Measurements from ENCODE around the gene FGG.

FGG gene

GRCh38 chr4:154583230-154583629 is 29.2 kb downstream of the FGG start:
- DNase-seq (ENCODE audit: extremely low read depth, insufficient read length) = no peak
- H3K27me3 ChIP-seq (replicated peaks; ENCODE audit: control insufficient read depth, insufficient read depth, low read length) = no peaks in the 10 kb centered on the region
- H3K4me3 ChIP-seq (replicated peaks; ENCODE audit: low read depth, low read length) = no peak overlapping the region
- no peaks in the 10 kb centered on the region for H3K36me3 ChIP-seq (ENCODE audit: control insufficient read depth, insufficient read depth, low read length)
- TF ChIP-seq, protein P1, sequence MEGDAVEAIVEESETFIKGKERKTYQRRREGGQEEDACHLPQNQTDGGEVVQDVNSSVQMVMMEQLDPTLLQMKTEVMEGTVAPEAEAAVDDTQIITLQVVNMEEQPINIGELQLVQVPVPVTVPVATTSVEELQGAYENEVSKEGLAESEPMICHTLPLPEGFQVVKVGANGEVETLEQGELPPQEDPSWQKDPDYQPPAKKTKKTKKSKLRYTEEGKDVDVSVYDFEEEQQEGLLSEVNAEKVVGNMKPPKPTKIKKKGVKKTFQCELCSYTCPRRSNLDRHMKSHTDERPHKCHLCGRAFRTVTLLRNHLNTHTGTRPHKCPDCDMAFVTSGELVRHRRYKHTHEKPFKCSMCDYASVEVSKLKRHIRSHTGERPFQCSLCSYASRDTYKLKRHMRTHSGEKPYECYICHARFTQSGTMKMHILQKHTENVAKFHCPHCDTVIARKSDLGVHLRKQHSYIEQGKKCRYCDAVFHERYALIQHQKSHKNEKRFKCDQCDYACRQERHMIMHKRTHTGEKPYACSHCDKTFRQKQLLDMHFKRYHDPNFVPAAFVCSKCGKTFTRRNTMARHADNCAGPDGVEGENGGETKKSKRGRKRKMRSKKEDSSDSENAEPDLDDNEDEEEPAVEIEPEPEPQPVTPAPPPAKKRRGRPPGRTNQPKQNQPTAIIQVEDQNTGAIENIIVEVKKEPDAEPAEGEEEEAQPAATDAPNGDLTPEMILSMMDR (IDR thresholded peaks at IDR 0.05; ENCODE audit: insufficient read depth, low read length, poor library complexity, severe bottlenecking) = no peak

- no peaks in the 10 kb centered on the region for H3K36me3 ChIP-seq (ENCODE audit: control insufficient read depth, insufficient read depth, low read length)
- H3K4me3 ChIP-seq (replicated peaks; ENCODE audit: low read depth, low read length) = no peak overlapping the region
- TF ChIP-seq, protein P1 (IDR thresholded peaks at IDR 0.05; ENCODE audit: insufficient read depth, low read length, poor library complexity, severe bottlenecking) = no peak
- DNase-seq (ENCODE audit: extremely low read depth, insufficient read length) = no peak
- no peaks in the 10 kb centered on the region for H3K27me3 ChIP-seq (replicated peaks; ENCODE audit: control insufficient read depth, insufficient read depth, low read length)
Measured at GRCh38 chr4:154582723-154583122, 29.7 kb downstream of the FGG start.

DNA sequence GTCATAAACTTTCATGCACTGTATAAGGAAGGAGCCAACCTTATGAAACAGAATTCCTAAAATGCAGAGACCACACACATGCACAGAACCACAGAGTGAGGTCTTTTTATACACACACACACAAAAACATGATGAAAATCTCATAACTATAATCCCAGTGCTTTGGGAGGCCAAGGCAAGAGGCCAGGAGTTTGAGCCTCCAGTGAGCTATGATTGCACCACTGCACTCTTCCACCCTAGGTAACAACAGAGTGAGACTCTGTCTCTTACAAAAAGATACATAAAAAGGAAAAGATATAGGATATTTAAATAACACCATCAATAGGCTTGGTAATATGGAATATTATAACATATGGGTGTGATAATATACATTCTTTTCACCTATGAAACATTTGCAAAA is 32.5 kb downstream of the FGG start:
- no peaks in the 10 kb centered on the region for H3K36me3 ChIP-seq (ENCODE audit: control insufficient read depth, insufficient read depth, low read length)
- TF ChIP-seq, protein P1 (IDR thresholded peaks at IDR 0.05; ENCODE audit: insufficient read depth, low read length, poor library complexity, severe bottlenecking) = no peak
- H3K4me3 ChIP-seq (replicated peaks; ENCODE audit: low read depth, low read length) = no peak overlapping the region
- H3K27me3 ChIP-seq (replicated peaks; ENCODE audit: control insufficient read depth, insufficient read depth, low read length) = no peaks in the 10 kb centered on the region
- no peak for DNase-seq (ENCODE audit: extremely low read depth, insufficient read length)

DNA sequence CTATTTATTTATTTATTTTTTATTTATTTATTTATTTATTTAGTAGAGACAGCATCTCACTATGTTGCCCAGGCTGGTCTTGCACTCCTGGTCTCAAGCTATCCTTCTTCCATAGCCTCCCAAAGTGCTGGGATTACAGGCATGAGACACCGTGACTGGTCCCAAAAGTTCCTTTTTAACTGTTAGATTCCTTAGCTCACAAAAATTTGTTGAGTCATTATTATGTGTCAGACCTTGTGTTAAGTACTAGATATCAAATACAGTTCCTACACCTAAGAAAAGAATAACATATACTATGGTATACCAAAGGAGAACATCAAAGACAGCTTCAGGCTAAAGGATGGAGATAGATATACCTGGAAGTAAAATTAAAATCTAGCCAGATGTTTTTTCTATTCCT is 33.5 kb downstream of the FGG start:
- H3K27me3 ChIP-seq (replicated peaks; ENCODE audit: control insufficient read depth, insufficient read depth, low read length) = no peaks in the 10 kb centered on the region
- no peak for DNase-seq (ENCODE audit: extremely low read depth, insufficient read length)
- TF ChIP-seq, protein P1 (IDR thresholded peaks at IDR 0.05; ENCODE audit: insufficient read depth, low read length, poor library complexity, severe bottlenecking) = no peak
- H3K4me3 ChIP-seq (replicated peaks; ENCODE audit: low read depth, low read length) = no peak overlapping the region
- no peaks in the 10 kb centered on the region for H3K36me3 ChIP-seq (ENCODE audit: control insufficient read depth, insufficient read depth, low read length)

GRCh38 chr4:154577324-154577723 is 35.1 kb downstream of the FGG start:
- DNase-seq (ENCODE audit: extremely low read depth, insufficient read length) = no peak
- H3K4me3 ChIP-seq (replicated peaks; ENCODE audit: low read depth, low read length) = no peak overlapping the region
- H3K27me3 ChIP-seq (replicated peaks; ENCODE audit: control insufficient read depth, insufficient read depth, low read length) = no peaks in the 10 kb centered on the region
- no peaks in the 10 kb centered on the region for H3K36me3 ChIP-seq (ENCODE audit: control insufficient read depth, insufficient read depth, low read length)
- TF ChIP-seq, protein P1 (IDR thresholded peaks at IDR 0.05; ENCODE audit: insufficient read depth, low read length, poor library complexity, severe bottlenecking) = no peak

DNA sequence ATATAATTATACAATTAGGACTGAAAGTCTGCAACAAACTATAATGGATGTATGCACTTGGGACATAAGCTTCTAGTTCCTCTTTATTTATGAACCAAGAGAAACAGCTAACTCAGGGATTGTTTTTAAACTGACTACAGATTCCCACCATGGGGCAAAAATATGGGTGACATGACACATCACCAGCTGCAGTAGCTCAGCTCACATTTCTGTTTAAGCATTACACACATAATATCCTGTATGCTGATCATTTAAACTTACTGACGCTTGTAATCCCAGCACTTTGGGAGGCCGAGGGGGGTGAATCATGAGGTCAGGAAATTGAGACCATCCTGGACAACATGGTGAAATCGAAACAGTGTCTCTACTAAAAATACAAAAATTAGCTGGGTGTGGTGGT is 38.1 kb downstream of the FGG start:
- Histone ChIP-seq H3K36me3 (ENCODE audit: control insufficient read depth, insufficient read depth, low read length) (no peaks in the 10 kb centered on the region), H3K27me3 (replicated peaks; ENCODE audit: control insufficient read depth, insufficient read depth, low read length) (no peaks in the 10 kb centered on the region), H3K4me3 (replicated peaks; ENCODE audit: low read depth, low read length) (no peak overlapping the region)
- TF ChIP-seq, protein P1 (IDR thresholded peaks at IDR 0.05; ENCODE audit: insufficient read depth, low read length, poor library complexity, severe bottlenecking) = no peak
- no peak for DNase-seq (ENCODE audit: extremely low read depth, insufficient read length)
